ENCODE data around the gene SH3BP1.
"Not testable (repeated sequence)": the region's sequence is repeated elsewhere in the genome, so short reads cannot be mapped to it uniquely, and the experiment has no call there.

The SH3BP1 gene

DNA sequence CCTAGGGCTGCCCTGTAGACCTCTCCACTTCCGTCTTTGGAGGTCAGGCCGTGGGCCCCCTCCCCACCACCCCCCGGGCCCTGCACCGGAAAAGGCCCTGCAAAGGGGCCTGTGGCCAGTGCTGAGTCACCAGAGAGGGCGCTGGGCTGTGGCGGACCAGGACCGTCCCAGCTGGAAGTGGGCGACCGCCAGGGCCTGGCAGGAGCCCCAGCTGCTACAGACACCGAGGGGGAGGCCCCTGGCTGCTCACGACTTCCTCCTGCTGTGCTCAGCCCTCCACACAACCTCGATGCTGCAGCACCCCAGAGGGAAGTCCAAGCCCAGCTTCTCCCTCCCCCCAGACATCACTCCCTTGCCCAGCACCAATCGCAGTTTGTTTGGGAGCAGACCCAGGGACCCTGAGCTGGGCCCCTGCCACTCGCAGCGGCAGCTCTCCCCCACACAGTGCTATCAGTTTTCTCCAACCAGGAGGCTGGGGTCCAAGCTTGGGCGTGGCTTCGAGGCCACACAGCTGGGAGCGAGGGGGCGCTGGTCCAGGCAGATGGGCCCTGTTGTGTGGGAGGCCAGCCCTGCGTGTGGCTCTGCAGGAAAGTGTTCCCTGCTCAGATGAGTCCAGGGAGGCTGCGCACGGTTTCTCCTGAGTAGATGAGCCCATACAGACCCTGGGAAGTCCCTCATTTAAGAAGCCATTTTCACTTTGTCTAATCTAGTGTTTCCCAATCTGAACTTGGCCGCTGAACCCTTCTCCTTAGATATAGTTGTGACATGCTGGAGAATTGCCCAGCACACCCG lies 5.6 kb upstream of the SH3BP1 start:
- DNase-seq: no peak

DNA sequence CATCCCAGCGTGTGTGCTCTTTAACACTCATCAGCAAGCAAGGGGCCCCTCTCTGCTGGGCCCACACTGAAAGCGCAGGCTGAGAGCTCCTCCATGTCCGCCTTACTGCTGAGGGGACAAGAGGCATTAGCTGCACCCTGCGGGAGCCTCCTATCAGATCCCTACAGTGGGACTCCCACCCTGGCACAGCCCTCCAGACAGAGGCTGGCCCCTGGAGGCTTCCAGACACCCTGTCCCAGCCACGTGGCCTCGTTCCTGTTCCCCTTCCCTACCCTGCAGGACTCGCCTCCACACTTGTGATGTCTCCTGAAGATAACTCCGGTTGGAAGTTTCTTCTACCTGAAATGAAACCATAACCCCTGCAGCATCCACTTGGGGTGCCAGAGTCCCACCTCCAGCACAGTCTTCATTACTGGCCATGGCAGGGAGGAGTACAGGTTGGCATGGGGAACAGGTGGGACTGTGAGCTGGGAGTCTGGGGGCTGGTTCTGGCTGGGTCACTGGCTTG lies 5.0 kb upstream of the SH3BP1 start:
- DNase-seq: no peak

DNA sequence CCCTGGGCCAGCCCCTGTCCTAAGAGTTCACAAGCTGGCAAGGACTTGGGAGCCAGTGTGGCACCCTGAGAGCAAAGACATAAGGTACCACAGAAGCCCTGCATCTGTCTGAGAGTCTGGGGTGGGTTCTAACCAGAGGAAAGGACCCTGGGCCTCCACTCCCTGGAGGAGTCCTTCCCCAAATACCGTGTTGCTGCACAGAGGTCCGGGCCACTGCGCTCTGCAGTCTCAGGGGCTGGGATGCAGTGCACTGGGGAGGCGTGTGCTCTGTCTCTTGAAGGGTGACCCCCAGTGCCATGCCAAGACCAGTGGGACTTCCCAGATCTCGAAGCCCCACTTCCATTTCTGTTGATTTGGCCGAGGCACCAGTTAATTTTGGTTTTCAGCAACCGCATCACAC lies 4.3 kb upstream of the SH3BP1 start:
- DNase-seq: no peak

DNA sequence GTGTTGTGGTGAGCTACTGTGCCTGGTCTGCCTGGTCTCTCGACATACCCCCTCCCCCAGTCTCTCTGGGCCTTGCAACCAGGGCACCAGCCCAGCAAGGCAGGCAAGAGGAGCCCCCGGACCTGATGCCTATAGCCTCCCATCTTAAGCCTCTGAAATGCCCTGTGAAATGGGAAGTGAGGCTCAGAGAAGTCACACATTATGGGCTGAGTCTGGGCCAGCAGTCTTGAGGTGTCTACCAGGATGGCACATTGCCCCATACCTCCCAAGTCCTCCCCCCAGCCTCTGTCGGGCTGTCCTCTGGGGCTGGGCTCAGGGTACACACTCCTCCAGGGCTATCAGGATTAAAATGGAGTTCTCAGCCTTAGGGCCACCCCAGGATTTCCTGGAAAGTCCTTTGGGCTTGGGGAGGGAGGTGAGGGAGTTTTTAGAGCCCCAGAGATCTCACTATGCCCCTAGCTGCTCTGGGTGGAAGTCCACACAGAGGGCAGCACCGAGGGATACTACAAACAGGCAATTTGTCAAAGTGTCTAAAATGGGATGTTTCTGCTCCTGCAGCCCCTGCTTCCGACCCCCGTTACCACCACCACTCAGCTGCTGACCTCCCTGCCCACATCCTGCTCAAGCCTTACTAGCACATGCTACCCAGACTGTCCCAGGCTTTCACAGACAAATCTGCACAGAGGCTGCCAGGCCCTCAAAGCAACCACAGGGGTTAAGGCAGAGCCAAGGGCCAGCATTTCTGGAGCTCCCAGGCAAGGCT lies 3.1 kb upstream of the SH3BP1 start:
- DNase-seq: no peak

DNA sequence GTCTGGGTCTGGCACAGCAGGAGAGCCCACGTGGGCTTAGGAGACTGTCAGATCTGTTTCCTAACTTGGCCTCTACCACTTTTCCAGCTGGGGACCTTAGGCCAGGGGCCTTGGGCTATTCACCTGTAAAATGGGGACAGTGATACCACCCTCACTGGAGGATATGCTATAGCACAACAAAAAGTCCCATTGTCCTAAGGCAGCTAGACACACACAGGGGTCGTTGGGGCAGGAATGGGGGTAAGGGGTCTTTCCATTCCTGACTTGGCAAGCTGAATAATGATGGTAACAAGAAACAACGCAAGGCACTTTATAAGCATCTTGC lies 2.6 kb upstream of the SH3BP1 start:
- DNase-seq: no peak

DNA sequence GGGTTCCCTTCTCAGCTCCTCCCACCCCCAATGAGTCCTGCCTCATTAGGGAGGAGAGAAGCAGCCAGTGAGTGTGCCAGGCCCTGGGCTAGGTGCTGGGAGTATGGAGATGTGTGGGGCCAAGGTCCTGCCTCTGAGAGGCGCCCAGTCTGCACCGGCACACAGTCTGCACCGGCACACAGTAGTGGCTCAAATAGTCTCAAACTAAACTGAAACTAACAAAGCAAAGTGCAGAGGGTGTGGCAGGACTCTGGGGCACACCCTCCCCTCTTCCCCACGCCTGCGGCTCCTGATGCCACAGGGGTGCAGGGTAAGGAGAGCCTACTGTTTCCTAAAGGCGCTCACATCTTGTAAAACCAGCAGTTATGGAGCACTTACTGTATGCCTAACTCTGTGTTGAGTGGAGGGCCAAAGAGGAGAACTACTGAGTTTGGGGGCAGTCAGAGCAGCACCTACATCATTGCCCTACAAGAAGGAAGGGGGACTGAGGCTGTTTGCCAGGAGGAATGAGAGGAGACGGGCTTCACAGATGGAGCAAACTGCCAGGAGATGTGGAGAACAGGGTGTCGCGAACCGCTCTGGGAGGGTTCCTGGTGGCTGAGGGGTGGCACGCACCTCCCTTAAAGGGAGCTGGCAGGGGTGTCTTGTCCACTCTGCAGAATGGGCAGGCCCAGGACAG lies 939 bp upstream of the SH3BP1 start:
- no peak for DNase-seq

DNA sequence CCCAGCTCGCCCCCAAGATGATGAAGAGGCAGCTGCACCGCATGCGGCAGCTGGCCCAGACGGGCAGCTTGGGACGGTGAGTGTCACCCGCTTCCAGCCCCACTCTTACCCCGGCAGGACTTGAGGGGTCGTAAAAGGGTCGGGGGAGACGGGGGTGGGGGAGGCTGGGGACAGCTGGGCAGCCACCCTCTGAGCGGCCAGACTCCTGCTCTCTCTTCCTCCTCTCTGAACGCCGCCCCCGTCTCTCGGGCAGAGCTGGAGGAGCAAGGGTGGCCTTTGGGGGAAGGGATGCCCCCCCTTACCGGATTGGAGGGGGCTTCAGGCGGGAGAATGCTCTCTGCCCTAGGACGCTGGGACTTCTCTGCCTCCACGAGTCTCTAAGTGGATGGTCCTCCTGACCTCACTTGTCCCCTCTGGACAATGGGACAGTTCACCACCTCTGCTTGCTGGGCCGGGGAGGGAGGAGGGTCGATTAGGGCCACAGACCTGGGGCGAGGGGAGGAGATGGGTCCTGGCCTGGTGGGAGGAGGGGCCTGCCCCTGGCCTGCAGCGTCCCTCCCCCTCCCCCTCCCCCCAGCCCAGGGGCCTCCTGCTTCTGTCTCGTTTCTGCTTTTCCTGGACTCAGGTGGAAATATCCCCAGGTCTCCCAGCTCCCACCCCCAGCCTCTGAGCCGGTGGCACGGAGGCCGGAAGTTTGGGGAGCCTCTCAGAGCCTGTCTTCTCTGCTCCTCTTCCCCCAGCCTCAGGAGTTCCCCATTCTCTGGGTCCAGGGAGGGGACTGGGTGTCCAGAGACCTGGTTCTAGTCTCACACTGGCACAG lies 512 bp downstream of the SH3BP1 start:
- no peak for DNase-seq

DNA sequence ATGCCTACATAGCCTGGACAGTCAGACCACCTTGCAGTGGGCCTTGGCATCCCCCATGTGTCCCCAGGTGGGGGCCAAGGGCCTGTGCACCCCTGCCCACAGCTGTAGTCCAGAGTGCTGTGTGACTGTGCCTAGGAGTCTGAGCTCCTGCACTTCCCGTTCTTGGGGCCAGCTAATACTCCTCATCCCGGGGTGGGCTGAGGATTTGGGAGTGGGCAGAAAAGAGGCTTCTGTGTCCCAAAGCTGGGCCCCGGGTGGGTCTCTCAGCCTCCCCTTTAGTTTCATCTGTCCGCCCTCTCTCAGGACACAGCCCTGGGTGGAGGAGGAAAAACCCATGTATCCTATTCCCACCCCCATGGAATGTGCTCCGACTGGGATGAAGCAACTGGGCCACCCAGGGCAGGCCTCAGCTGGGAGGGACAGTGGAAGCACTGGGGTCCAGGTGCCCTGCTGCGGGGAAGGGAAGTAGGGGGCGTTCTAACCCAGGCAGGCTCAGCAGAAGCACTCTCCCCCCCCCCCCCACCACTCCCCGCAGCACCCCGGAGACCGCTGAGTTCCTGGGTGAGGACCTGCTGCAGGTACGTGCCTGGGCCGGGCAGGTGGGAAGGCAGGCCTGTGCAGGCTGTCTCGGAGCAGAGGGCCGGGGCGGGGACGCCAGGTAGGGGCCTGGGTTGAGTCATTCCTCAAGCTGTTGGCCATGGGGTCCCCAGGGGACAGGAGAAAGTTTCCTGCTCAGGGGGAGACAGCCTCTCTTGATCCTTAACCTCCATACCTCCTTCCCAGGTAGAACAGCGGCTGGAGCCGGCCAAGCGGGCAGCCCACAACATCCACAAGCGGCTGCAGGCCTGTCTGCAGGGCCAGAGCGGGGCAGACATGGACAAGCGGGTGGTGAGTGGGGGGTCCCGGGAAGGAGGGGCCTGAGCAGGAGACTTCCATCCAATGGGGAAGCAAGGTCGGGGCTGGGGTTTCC lies 1.4 kb downstream of the SH3BP1 start:
- no peak for DNase-seq

DNA sequence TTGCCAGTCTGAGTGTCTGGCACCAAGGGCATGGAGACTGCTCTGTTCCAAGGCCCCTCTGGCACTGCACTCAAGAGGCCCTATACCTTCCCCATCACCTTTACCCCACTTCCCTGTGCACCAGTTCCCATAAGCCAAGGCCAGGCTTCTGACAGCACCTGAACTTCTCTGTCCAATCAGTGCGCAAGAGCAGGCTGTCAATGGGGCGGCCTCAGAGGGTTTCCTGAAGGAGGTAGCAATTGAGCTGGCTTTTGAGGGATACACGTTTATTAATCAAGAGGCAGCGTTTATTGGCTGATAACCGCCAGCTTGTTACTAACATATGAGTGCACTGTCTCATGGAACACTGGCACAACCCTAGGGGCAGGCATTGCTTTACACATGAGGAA lies 2.1 kb downstream of the SH3BP1 start:
- no peak for DNase-seq

DNA sequence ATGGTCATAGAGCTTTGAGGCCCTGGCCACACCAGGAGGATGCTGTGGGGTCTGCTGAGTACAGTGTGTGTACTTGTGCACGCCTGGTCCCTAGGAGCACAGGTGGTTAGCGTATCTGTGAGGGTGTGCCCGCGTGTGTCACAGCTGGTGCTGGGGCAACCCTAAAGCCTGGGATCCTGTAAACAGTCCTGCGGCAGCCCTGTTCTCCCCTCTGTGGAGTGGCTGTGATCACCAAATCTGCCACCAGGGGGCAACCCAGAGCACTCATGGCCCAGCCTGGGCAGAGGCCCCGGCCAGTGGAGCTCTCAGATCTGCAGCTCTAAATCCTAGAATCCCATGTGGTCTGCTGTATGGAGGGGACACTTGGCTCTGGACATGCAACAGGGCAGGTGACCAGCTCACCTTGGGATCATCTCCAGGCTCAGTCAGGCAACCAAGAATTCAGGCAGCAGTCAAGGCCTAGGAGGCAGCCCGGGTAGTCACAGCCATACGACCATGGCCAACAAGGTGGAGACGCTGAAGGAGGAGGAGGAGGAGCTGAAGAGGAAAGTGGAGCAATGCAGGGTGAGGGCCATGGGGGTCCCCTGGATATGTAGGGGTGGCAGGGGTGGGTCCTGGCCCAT lies 3.9 kb downstream of the SH3BP1 start:
- DNase-seq: peak; percentile 16

DNA sequence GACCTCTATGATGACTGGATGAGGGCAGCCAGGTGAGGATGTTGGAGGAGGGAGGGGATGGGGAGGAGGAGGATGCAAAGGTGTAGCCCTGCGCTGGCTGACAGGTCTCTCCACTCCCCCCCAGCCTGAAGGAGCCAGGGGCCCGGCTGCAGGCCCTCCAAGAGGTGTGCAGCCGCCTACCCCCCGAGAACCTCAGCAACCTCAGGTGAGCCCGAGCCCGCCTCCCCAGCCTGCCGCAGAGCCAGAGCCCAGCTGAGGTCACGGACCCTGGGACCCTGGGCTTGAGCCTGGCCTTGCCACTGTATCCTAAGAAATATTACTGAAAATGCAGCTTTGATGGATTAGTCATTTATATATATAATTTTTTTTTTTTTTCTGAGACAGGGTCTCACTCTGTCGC lies 7.8 kb downstream of the SH3BP1 start:
- DNase-seq: no peak

DNA sequence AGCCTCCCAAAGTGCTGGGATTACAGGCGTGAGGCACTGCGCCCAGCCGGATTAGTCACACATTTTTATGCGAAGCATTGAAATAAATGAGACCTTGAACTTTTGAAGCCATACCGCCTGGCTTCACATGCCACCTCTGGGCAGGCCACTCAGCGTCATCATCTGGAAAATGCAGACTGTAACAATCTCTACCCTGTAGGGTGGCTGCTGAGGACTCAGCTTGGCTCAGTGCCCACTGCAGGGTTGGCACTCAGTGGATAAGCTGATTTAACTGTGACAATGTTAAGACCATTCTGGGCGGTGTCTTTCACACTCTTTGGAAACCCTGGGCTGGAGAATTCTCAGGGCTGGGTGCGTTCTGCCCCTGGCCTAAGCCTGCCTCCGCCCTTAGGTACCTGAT lies 8.5 kb downstream of the SH3BP1 start:
- DNase-seq: no peak

DNA sequence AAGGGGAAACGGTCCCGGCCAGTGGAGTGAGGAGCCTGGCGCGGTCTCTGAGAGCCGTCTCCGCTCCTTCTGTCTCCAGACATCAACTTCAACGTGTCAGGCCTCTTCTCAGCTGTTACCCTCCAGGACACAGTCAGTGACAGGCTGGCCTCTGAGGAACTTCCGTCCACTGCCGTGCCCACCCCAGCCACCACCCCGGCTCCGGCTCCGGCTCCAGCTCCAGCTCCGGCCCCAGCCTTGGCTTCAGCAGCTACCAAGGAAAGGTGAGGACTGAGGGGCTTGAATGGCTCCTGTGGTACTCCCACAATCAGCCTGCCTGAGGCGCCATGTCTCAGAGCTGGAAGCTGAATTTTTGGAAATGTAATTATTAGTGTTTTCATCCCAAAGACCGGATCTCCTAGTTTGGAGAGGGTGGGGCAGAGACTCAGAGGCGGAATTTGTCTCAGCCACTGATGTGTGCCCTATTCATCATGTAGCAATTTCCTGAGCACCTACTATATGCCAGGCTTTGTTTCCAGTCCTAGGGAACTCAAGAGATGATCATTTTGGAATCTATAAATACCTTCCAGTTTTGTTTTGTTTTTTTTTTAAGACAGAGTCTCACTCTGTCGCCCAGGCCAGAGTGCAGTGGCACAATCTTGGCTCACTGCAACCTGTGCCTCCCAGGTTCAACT lies 11.1 kb downstream of the SH3BP1 start:
- DNase-seq: no peak

DNA sequence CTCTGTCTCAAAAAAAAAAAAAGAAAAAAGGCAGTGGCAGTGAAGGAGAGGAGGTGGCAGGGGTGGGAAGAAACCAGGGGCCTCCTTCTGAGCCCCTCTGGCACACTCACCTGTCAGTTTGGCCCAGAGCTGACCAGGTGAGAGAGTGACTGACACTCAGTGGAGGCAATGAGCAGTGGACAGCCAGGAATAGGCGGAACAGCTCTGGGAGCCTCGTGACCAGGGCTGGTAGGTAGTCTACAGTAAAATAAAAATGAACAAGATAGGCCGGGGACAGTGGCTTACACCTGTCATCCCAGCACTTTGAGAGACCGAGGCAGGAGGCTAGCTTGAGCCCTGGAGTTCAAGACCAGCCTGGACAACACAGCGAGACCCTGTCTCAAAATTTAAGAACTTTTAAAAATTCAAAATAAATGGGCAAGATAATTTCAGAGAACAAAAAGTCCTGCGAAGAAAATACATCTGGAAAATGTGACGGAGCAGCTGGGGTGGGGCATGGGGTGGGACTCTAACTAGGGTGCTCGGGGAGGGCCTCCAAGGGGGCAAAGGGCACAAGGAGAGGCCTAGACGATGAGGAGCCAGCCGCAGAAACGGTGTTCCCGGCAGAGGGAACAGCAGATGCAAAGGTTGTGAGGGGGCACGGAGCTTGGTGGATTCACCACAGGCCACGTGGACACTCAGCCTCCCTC lies 15.2 kb downstream of the SH3BP1 start:
- no peak for DNase-seq

DNA sequence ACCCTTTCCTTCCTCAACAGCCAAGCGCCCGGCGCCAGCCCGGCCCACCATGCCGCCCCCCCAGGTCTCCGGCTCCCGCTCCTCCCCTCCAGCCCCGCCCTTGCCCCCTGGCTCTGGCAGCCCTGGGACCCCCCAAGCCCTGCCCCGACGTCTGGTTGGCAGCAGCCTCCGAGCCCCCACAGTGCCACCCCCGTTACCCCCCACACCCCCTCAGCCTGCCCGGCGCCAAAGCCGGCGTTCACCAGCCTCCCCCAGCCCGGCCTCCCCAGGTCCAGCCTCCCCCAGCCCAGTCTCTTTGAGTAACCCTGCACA lies 15.7 kb downstream of the SH3BP1 start:
- DNase-seq: no peak

DNA sequence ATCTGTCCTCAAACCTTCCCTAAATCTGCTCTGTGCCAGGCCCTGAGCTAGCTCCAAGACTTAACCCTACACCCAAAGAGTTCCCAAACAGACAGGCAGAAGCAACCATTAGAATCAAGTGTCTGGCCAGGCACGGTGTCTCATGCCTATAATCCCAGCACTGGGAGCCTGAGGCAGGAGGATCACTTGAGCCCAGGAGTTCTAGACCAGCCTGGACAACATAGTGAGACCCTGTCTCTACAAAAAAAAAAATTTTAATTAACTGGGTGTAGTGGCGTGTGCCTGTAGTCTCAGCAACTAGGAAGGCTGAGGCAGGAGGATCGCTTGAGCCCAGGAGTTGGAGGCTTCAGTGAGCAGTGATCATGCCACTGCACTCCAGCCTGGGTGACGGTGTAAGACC lies 17.1 kb downstream of the SH3BP1 start:
- DNase-seq: not testable (repeated sequence)

DNA sequence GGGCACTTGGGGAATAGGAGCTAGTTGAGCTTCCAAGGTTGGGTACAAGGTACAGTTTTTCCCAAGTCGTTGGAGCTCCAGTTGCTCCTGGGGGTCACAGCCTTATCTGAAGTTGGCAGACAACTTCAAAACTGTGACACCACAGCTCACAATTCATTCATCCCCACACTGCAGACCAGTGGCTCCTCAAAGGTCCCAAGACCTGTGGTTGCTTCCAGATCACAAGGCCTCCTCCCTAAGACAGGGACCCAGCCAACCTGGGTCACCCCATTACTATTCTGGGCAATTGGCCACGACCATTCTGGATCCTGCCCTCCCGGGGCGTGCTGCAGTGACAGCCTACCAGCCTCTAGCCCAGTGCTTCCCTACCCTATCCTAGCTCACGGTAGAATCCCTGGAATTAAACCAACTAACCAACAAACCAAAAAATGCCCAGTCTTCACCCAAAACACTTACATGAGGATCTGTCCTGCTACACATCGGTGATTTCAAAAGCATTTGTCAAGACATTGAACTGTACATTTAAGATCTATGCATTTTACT lies 18.2 kb downstream of the SH3BP1 start:
- DNase-seq: no peak

DNA sequence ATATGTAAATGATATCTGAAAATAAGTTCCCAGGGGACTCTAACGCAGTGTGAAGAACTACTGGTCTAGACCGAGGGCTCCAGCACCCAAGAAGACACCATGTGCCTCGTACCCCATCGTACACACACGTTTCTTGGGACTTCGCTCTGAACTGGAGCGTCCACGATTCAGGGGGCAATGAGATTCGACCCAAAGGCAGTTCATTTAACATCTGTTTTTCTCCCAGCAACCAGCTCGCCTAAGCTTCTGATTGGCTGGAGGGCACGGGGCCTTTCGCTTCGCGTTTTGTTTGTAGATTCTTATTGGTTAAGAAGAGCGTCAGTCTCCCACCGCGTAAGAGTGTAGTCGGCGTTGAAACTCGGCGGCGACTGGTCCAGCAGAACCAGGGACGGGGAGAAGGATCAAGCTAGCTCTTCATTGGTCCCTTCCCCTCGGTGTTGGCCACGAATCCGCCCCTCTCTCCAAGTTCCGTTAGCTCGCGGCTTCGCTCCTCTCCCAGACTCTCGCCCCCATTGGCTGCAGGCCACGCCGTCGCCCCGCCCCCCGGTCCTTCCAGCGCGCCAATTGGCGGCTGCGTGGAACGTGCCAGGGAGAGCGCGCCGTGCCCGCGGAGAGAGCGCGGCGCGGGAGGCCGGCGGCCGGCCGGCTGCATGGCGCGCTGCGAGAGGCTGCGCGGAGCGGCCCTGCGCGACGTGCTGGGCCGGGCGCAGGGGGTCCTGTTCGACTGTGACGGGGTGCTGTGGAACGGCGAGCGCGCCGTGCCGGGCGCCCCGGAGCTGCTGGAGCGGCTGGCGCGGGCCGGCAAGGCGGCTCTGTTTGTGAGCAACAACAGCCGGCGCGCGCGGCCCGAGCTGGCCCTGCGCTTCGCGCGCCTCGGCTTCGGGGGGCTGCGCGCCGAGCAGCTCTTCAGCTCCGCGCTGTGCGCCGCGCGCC lies 18.9 kb downstream of the SH3BP1 start, which contains the start of gene PDXP:
PDXP (plus strand) TSS at position 591 of the 933 bp plus-strand sequence; CDS start at position 651, 60 bp downstream.
- peak; percentile 94 for DNase-seq

Measured in NCI-H774 (cell line).